ENCODE data around the gene PRCC. TPM values are rescaled to one million over a fixed set of nuclear protein-coding genes. Genes with fewer than 3 reads are reported as not detected.

The PRCC gene
- total RNA-seq, 6 experiments from 2014 or later, result 67.0 to 79.3 (median 71.5) TPM

DNA sequence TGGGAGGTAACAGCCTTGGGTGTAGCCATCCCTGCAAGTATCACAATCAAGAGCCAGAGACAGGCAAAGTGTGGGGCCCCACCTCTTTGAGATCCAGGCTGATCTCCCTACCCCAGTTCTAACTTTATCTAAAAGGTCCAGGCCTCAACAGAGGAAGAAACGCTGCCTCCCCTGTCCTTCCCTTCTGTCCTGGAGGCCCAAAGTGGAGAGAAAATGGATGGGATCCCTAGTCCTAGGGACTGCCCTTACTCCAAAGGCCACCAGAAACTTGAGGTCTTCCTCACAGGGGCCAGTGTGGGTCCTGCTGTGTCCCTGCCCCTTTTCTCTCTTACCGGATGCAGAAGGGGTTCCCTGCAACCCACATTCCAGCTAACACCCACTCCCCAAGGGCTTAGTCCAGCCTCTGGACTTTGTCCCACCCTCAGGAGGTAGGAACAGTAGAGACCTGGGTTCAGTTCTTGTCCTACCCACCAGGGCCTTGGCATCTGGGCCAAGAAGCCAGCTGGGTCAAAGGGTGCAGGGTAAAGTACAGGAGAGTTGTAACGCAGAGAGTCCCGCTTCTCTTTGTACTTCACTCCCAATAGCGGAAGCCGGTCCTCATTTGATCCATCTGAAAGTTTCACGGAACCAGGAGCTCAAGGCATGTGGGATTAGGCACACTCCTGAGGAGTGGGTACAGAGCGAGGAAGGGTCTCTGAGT, 17.8 kb upstream of the PRCC start:
- TF ChIP-seq, protein P1, sequence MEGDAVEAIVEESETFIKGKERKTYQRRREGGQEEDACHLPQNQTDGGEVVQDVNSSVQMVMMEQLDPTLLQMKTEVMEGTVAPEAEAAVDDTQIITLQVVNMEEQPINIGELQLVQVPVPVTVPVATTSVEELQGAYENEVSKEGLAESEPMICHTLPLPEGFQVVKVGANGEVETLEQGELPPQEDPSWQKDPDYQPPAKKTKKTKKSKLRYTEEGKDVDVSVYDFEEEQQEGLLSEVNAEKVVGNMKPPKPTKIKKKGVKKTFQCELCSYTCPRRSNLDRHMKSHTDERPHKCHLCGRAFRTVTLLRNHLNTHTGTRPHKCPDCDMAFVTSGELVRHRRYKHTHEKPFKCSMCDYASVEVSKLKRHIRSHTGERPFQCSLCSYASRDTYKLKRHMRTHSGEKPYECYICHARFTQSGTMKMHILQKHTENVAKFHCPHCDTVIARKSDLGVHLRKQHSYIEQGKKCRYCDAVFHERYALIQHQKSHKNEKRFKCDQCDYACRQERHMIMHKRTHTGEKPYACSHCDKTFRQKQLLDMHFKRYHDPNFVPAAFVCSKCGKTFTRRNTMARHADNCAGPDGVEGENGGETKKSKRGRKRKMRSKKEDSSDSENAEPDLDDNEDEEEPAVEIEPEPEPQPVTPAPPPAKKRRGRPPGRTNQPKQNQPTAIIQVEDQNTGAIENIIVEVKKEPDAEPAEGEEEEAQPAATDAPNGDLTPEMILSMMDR (IDR thresholded peaks at IDR 0.05), result no peak
- Mint-ChIP-seq H3K36me3 (ENCODE audit: low read depth) (peaks cover 28% of the 10 kb centered on the region), H3K4me1 (ENCODE audit: low read depth) (peaks cover 65% of the 10 kb centered on the region), H3K27me3 (ENCODE audit: insufficient read depth) (no peaks in the 10 kb centered on the region; the same call in 1 of the 2 replicates), H3K9me3 (no peaks in the 10 kb centered on the region), H3K4me3 (peak overlapping the region; percentile 98), H3K27ac (peak overlapping the region; percentile 98)
- DNase-seq, result no peak

DNA sequence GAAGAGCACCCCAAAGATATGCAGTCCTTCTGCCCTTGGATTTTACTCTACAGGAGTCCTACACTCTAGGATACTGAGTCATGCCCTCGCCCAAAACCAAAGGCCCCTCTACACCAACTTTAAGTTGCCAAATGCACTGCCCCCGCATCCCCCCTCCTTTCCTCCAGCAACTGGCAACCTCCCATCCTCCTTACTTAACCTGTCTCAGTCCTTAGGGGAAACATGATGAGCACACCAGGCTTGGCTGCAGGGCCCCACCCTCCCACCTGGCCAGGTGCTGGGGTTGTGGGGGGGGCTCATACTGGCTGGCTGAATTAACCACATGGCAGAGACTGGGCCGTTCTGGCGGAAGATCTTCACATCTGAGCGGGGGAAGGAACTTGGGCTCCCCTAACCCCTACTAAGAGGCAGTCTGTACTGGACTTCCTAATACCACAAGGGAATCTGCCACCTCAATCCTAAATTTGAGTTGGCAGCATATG, 17.1 kb upstream of the PRCC start:
- DNase-seq, result no peak
- Mint-ChIP-seq H3K27ac (peak overlapping the region; percentile 98), H3K4me3 (peak overlapping the region; percentile 98), H3K9me3 (no peaks in the 10 kb centered on the region), H3K36me3 (ENCODE audit: low read depth) (peaks cover 26% of the 10 kb centered on the region), H3K27me3 (ENCODE audit: insufficient read depth) (no peaks in the 10 kb centered on the region; the same call in 1 of the 2 replicates), H3K4me1 (ENCODE audit: low read depth) (peaks cover 64% of the 10 kb centered on the region)
- TF ChIP-seq, protein P1 (IDR thresholded peaks at IDR 0.05), result no peak

- Mint-ChIP-seq H3K9me3 (no peaks in the 10 kb centered on the region), H3K4me1 (ENCODE audit: low read depth) (peaks cover 57% of the 10 kb centered on the region), H3K27me3 (ENCODE audit: insufficient read depth) (no peaks in the 10 kb centered on the region; the same call in 1 of the 2 replicates), H3K36me3 (ENCODE audit: low read depth) (peaks cover 20% of the 10 kb centered on the region), H3K4me3 (peak overlapping the region; percentile 98), H3K27ac (peak overlapping the region; percentile 98)
- DNase-seq, result no peak
- TF ChIP-seq, protein P1 (IDR thresholded peaks at IDR 0.05), result peak; percentile 11
Observed at GRCh38 chr1:156750711-156751450, 16.5 kb upstream of the PRCC start.

- H3K36me3 Mint-ChIP-seq (ENCODE audit: low read depth), result peaks cover 17% of the 10 kb centered on the region
- H3K4me1 Mint-ChIP-seq (ENCODE audit: low read depth), result peaks cover 52% of the 10 kb centered on the region
- no peaks in the 10 kb centered on the region for H3K9me3 Mint-ChIP-seq
- H3K27ac Mint-ChIP-seq, result peak within 1 kb of the TSS; percentile 98
- peak within 1 kb of the TSS; percentile 98 for H3K4me3 Mint-ChIP-seq
- no peaks in the 10 kb centered on the region; the same call in 1 of the 2 replicates for H3K27me3 Mint-ChIP-seq (ENCODE audit: insufficient read depth)
- TF ChIP-seq, protein P1 (IDR thresholded peaks at IDR 0.05), result no peak
- DNase-seq, result no peak
Observed at GRCh38 chr1:156751451-156751756, 15.9 kb upstream of the PRCC start, which contains the start of gene HDGF. Gene HDGF (minus strand): TSS chr1:156751675. CDS start chr1:156751429, 246 bp downstream.

- TF ChIP-seq, protein P1 (IDR thresholded peaks at IDR 0.05), result peak; percentile 24; the same call in 1 of the 2 replicates
- Mint-ChIP-seq H3K4me3 (peak overlapping the region; percentile 98), H3K4me1 (ENCODE audit: low read depth) (peaks cover 47% of the 10 kb centered on the region), H3K36me3 (ENCODE audit: low read depth) (peaks cover 17% of the 10 kb centered on the region), H3K9me3 (no peaks in the 10 kb centered on the region), H3K27me3 (ENCODE audit: insufficient read depth) (no peaks in the 10 kb centered on the region), H3K27ac (peak overlapping the region; percentile 96)
- DNase-seq, result peak; percentile 94
Observed at GRCh38 chr1:156751757-156752481, 15.4 kb upstream of the PRCC start.

All from HFFc6 (cell line).